Measurements from ENCODE around the gene PERP.
"Not testable (repeated sequence)": the region's sequence is repeated elsewhere in the genome, so short reads cannot be mapped to it uniquely, and the experiment has no call there.

The PERP gene

GRCh38 chr6:138104618-138105213 is 2.5 kb downstream of the PERP start:
- DNase-seq: no peak

- DNase-seq: no peak
Measured at GRCh38 chr6:138103871-138104270, 3.3 kb downstream of the PERP start.

- peak; percentile 52 for DNase-seq
Measured at GRCh38 chr6:138101946-138102731, 5.1 kb downstream of the PERP start.

GRCh38 chr6:138099832-138100231 is 7.4 kb downstream of the PERP start:
- DNase-seq: peak; percentile 75

- no peak for DNase-seq
Measured at GRCh38 chr6:138098306-138098705, 8.9 kb downstream of the PERP start.

GRCh38 chr6:138094260-138094659 is 13.0 kb downstream of the PERP start:
- no peak for DNase-seq

GRCh38 chr6:138093632-138094031 is 13.6 kb downstream of the PERP start:
- no peak for DNase-seq

GRCh38 chr6:138092686-138093085 is 14.5 kb downstream of the PERP start:
- no peak for DNase-seq

GRCh38 chr6:138089325-138089724 is 17.9 kb downstream of the PERP start:
- no peak for DNase-seq

GRCh38 chr6:138088326-138088762 is 18.9 kb downstream of the PERP start:
- DNase-seq: peak; percentile 78

GRCh38 chr6:138087593-138088325 is 19.5 kb downstream of the PERP start:
- DNase-seq: no peak

GRCh38 chr6:138086573-138087196 is 20.5 kb downstream of the PERP start:
- DNase-seq: no peak

- DNase-seq: no peak
Measured at GRCh38 chr6:138085839-138086222, 21.4 kb downstream of the PERP start.

- DNase-seq: no peak
Measured at GRCh38 chr6:138084904-138085838, 22.0 kb downstream of the PERP start.

GRCh38 chr6:138082232-138082631 is 25.0 kb downstream of the PERP start:
- DNase-seq: no peak

- DNase-seq: not testable (repeated sequence)
Measured at GRCh38 chr6:138079556-138079955, 27.7 kb downstream of the PERP start.

- DNase-seq: no peak
Measured at GRCh38 chr6:138078491-138078890, 28.7 kb downstream of the PERP start.

- DNase-seq: no peak
Measured at GRCh38 chr6:138073264-138073663, 34.0 kb downstream of the PERP start.

GRCh38 chr6:138063726-138064125 is 43.5 kb downstream of the PERP start:
- DNase-seq: no peak

GRCh38 chr6:138054982-138055381 is 52.2 kb downstream of the PERP start:
- DNase-seq: no peak

- DNase-seq: no peak
Measured at GRCh38 chr6:138052783-138053182, 54.4 kb downstream of the PERP start.

GRCh38 chr6:138044972-138045371 is 62.2 kb downstream of the PERP start:
- no peak for DNase-seq

Measured in fibroblast of skin of right biceps (primary cell).